HepG2 (cell line): Measurements from ENCODE around the gene TCERG1L. TPM values are rescaled to one million over a fixed set of nuclear protein-coding genes. Genes with fewer than 3 reads are reported as not detected.
A peak's percentile ranks its signal among the peaks of the same experiment; 100 is the strongest.

Experiments
- ATAC-seq: fragments of 200-7000 bp; cut with Tn5 transposase; 3 replicates; pipeline ENCODE4 v1.9.1; 2020; ENCODE audit warnings: mild to moderate bottlenecking, moderate library complexity
- BruUV-seq: library from RNA; stranded (reverse); fragments of 400-500 nt; replicated peaks from 2 replicates; lab custom pipeline; 2021; lab: Mats Ljungman, UMichigan
- CTCF ChIA-PET: fragments of 300-600 bp; formaldehyde crosslinking; extraction: SDS; loops from one replicate; lab custom pipeline; 2021; ENCODE audit warnings: low total read pairs, inconsistent platforms, low intra/inter-chr PET ratio; lab: Yijun Ruan, JAX
- POLR2A ChIA-PET: fragments of 350-600 bp; sonication (Branson Sonifier 250); formaldehyde crosslinking; loops from one replicate; lab custom pipeline; 2020; ENCODE audit warnings: antibody characterized with exemption, inconsistent platforms; lab: Yijun Ruan, JAX
- DNase-seq: peaks from one replicate; pipeline ENCODE4 v3.0.0-alpha.2; 2015; ENCODE audit warnings: low spot score
- FAIRE-seq: peaks from 3 replicates; lab custom pipeline; 2011; peaks lifted over from hg19 to GRCh38; lab: Jason Lieb, UNC
- H2AFZ ChIP-seq: one replicate; pipeline ENCODE4 v1.6.1; 2011; ENCODE audit warnings: low read length, inconsistent platforms
- H3K27ac ChIP-seq: fragments of 300-600 bp; 3 replicates; pipeline ENCODE4 v1.8.0; 2011; ENCODE audit warnings: mixed run types, mild to moderate bottlenecking, mixed read lengths, low read length, inconsistent platforms; ENCODE audit not compliant: insufficient read depth; ENCODE audit errors: extremely low read length
- H3K27me3 ChIP-seq, 2 experiments: fragments of 200-600 bp in 1 of 2; 2 replicates in 1 of 2; 3 replicates in 1 of 2; pipeline versions ENCODE4 v1.6.0 to v1.8.0; 2011; ENCODE audit warnings: low read length in 2 of 2, mild to moderate bottlenecking in 2 of 2, moderate library complexity in 2 of 2, inconsistent platforms in 1 of 2; ENCODE audit not compliant: insufficient read depth in 2 of 2, control insufficient read depth in 1 of 2
- H3K36me3 ChIP-seq, 2 experiments: fragments of 200-600 bp in 1 of 2; replicated peaks in 1 of 2; 2 replicates in 1 of 2; 3 replicates in 1 of 2; pipeline versions ENCODE4 v1.5.1 to v1.8.0; 2011; ENCODE audit warnings: low read length in 2 of 2, inconsistent platforms in 1 of 2; ENCODE audit not compliant: insufficient read depth in 2 of 2, control insufficient read depth in 1 of 2
- H3K4me1 ChIP-seq: 2 replicates; pipeline ENCODE4 v1.5.1; 2012; ENCODE audit warnings: low read length, inconsistent platforms; ENCODE audit not compliant: insufficient read depth
- H3K4me2 ChIP-seq: 2 replicates; pipeline ENCODE4 v1.6.0; 2011; ENCODE audit warnings: low read depth, low read length, inconsistent platforms
- H3K4me3 ChIP-seq, 3 experiments: fragments of 200-600 bp in 1 of 3; sonication (generic), shearing (Covaris generic) in 1 of 3; replicated peaks in 1 of 3; 2 replicates each; pipeline ENCODE4 v1.5.1; 2011 to 2016; ENCODE audit warnings: low read length in 3 of 3, inconsistent platforms in 2 of 3, low read depth in 2 of 3, mild to moderate bottlenecking in 2 of 3, control low read depth in 1 of 3, mixed read lengths in 1 of 3; ENCODE audit not compliant: insufficient read depth in 1 of 3
- H3K79me2 ChIP-seq: one replicate; pipeline ENCODE4 v1.6.1; 2011; ENCODE audit warnings: low read length, inconsistent platforms; ENCODE audit not compliant: insufficient read depth
- H3K9ac ChIP-seq: 2 replicates; pipeline ENCODE4 v1.6.0; 2011; ENCODE audit warnings: mild to moderate bottlenecking, low read depth, low read length, inconsistent platforms; ENCODE audit not compliant: insufficient read depth
- H3K9me3 ChIP-seq: 2 replicates; pipeline ENCODE4 v1.5.1; 2012; ENCODE audit warnings: mild to moderate bottlenecking, low read length
- H4K20me1 ChIP-seq: 2 replicates; pipeline ENCODE4 v1.6.0; 2011; ENCODE audit warnings: inconsistent platforms, mild to moderate bottlenecking, low read length, moderate library complexity; ENCODE audit not compliant: insufficient read depth
- FOXO1 ChIP-seq: sonication (generic); formaldehyde crosslinking; IDR thresholded peaks from 2 replicates; pipeline ENCODE4 v1.4.0; 2020; ENCODE audit warnings: missing genetic modification reagents
- MED1 ChIP-seq: sonication (generic); formaldehyde crosslinking; IDR thresholded peaks from 2 replicates; pipeline ENCODE4 v1.4.0; 2020; ENCODE audit warnings: missing genetic modification reagents
- MLLT10 ChIP-seq: sonication (generic); formaldehyde crosslinking; IDR thresholded peaks from 2 replicates; pipeline ENCODE4 v1.4.0; 2020; ENCODE audit warnings: missing genetic modification reagents
- NCOR1 ChIP-seq: fragments of 200-600 bp; sonication (generic); IDR thresholded peaks from 2 replicates; pipeline ENCODE4 v1.7.0; 2017; ENCODE audit warnings: antibody characterized with exemption, low read length, borderline replicate concordance
- SMYD3 ChIP-seq: sonication (generic); formaldehyde crosslinking; IDR thresholded peaks from 2 replicates; pipeline ENCODE4 v1.8.1; 2023; ENCODE audit warnings: mild to moderate bottlenecking, missing genetic modification reagents
- SP2 ChIP-seq: sonication (generic); formaldehyde crosslinking; IDR thresholded peaks from 2 replicates; pipeline ENCODE4 v1.5.1; 2020; ENCODE audit warnings: mild to moderate bottlenecking, missing genetic modification reagents
- SRSF4 ChIP-seq: fragments of 200-400 bp; formaldehyde crosslinking; IDR thresholded peaks from one replicate; pipeline ENCODE4 v1.6.1; 2018; ENCODE audit warnings: mild to moderate bottlenecking, low read depth, low read length, moderate library complexity; ENCODE audit not compliant: poor library complexity, severe bottlenecking
- USF2 ChIP-seq, 2 experiments: sonication (generic) in 1 of 2; formaldehyde crosslinking in 1 of 2; IDR thresholded peaks; 2 replicates each; pipeline versions ENCODE4 v1.5.1 to v1.6.1; 2011 to 2020; ENCODE audit warnings: borderline replicate concordance in 1 of 2, low read depth in 1 of 2, low read length in 1 of 2, mild to moderate bottlenecking in 1 of 2, missing genetic modification reagents in 1 of 2, moderate library complexity in 1 of 2
- ZNF446 ChIP-seq: sonication (generic); formaldehyde crosslinking; IDR thresholded peaks from 2 replicates; pipeline ENCODE4 v1.5.0; 2020; ENCODE audit warnings: mild to moderate bottlenecking, missing genetic modification reagents
- ZNF550 ChIP-seq: sonication (generic); formaldehyde crosslinking; IDR thresholded peaks from 2 replicates; pipeline ENCODE4 v1.4.0; 2020; ENCODE audit warnings: mild to moderate bottlenecking, missing genetic modification reagents, borderline replicate concordance
- ZNF564 ChIP-seq: sonication (generic); formaldehyde crosslinking; IDR thresholded peaks from 2 replicates; pipeline ENCODE4 v1.8.1; 2023; ENCODE audit warnings: mild to moderate bottlenecking, missing genetic modification reagents
- ZNF766 ChIP-seq: sonication (generic); formaldehyde crosslinking; IDR thresholded peaks from 2 replicates; pipeline ENCODE4 v1.5.0; 2020; ENCODE audit warnings: missing genetic modification reagents, borderline replicate concordance
- WGBS: methylation state at CpG from one replicate; pipeline ENCODE4 v1.1.6; 2017; ENCODE audit warnings: low lambda C conversion rate; 5-methylcytosine and 5-hydroxymethylcytosine counted together
- in situ Hi-C: cut with HindIII; loops from 2 replicates; pipeline ENCODE4 v1.10.0; 2017; ENCODE audit warnings: low pct_unique_long_range_greater_than_20kb; ENCODE audit not compliant: extremely low pct_ligation_motif_present
- intact Hi-C: fragments of 100-400 bp; cut with micrococcal nuclease; formaldehyde crosslinking; loops from one replicate; pipeline ENCODE4 v1.10.0; 2022; ENCODE audit not compliant: unreplicated experiment
- polyA plus RNA-seq, 8 experiments: library from polyadenylated mRNA; depleted of rRNA in 3 of 8; stranded (reverse) in 7 of 8; unstranded in 1 of 8; fragments of >200 nt; fragmentation: Illumina TruSeq in 4 of 8; extraction: Trizol in 4 of 8; gene quantifications; 2 replicates each; pipeline versions ENCODE4 v1.2.1 to v1.2.3, GENCODE V29; 2011 to 2016; ENCODE audit warnings: low read depth in 4 of 8, missing spikeins in 1 of 8, mixed read lengths in 1 of 8; ENCODE audit not compliant: insufficient read depth in 1 of 8
- total RNA-seq, 5 experiments: library from RNA; depleted of rRNA; stranded (reverse); fragments of >200 nt; fragmentation: Illumina TruSeq; extraction: Trizol; gene quantifications; 2 replicates each; pipeline ENCODE4 v1.2.3, GENCODE V29; 2016; ENCODE audit warnings: low read depth in 1 of 5

TCERG1L gene
- total and polyA plus RNA-seq, 2 of the 13 experiments (the other 11 are each of a cell fraction or from before 2014, with no cell fraction given) = not detected

- 19% methylated on average over 6 of the region's 7 CpGs for WGBS
- Histone ChIP-seq H3K4me3 (no peak overlapping the region), H3K9me3 (no peaks in the 10 kb centered on the region), H3K79me2 (no peaks in the 10 kb centered on the region), H3K27me3 (peaks cover 5 to 55% of the 10 kb centered on the region in 2 experiments; a peak in 4 of 5 replicates), H3K36me3 (no peaks in the 10 kb centered on the region), H4K20me1 (no peaks in the 10 kb centered on the region), H3K9ac (no peak overlapping the region), H3K4me1 (no peaks in the 10 kb centered on the region), H2AFZ (no peak overlapping the region), H3K4me2 (no peak overlapping the region)
- DNase-seq = no peak
- FAIRE-seq = no peak
- in situ Hi-C loops (no loop called here), intact Hi-C loops (no loop called here)
- CTCF ChIA-PET = no interaction called here
- no TSS peak for BruUV-seq
- ATAC-seq = peak; percentile 52
- POLR2A ChIA-PET = no interaction called here
- TF ChIP-seq SP2 (CRISPR knock-in tag) (no peak), USF2 (IDR thresholded peaks at IDR 0.05; ENCODE audit: low read depth, low read length) (no peak), USF2 (CRISPR knock-in tag; IDR thresholded peaks at IDR 0.05; ENCODE audit: borderline replicate concordance) (no peak), ZNF766 (no peak), FOXO1 (CRISPR knock-in tag) (no peak), ZNF446 (CRISPR knock-in tag) (no peak), MED1 (no peak), ZNF564 (CRISPR knock-in tag) (no peak), NCOR1 (no peak), ZNF550 (no peak), SMYD3 (CRISPR knock-in tag) (no peak), SRSF4 (no peak), MLLT10 (CRISPR knock-in tag) (no peak)
- TF ChIP-seq, all 625 proteins: peak for 0
- H3K27ac ChIP-seq = no peak overlapping the region
Measured at GRCh38 chr10:131134001-131134576, 177.4 kb downstream of the TCERG1L start.
